22Rv1 (cell line): Measurements from ENCODE around the gene GRXCR2.

Experiments
- H3K27ac ChIP-seq: fragments of 450-650 bp; 2 replicates; pipeline ENCODE4 v1.5.1; 2017
- CTCF ChIP-seq: fragments of 450-650 bp; IDR thresholded peaks from 2 replicates; pipeline ENCODE4 v1.5.1; 2017; ENCODE audit warnings: mild to moderate bottlenecking
- ZFX ChIP-seq: fragments of 450-650 bp; IDR thresholded peaks from 2 replicates; pipeline ENCODE4 v1.6.1; 2017; ENCODE audit warnings: antibody characterized with exemption, borderline replicate concordance

The GRXCR2 gene

GRCh38 chr5:145835848-145836239, 37.0 kb downstream of the GRXCR2 start:
- peak overlapping the region; percentile 52; the same call in 1 of the 2 replicates for H3K27ac ChIP-seq
- no peak for TF ChIP-seq CTCF
- TF ChIP-seq ZFX, result no peak

GRCh38 chr5:145834917-145835847, 37.6 kb downstream of the GRXCR2 start, which contains the start of gene PRELID2:
TSS of gene PRELID2 (minus strand) at chr5:145835342. CDS start at chr5:145835251, 91 bp downstream.
- H3K27ac ChIP-seq, result peak within 1 kb of the TSS; percentile 52; the same call in 1 of the 2 replicates
- TF ChIP-seq CTCF, result peak; percentile 22
- no peak for TF ChIP-seq ZFX

- TF ChIP-seq ZFX (no peak), CTCF (no peak)
- H3K27ac ChIP-seq, result no peak overlapping the region
Observed at GRCh38 chr5:145834554-145834916, 38.3 kb downstream of the GRXCR2 start.

GRCh38 chr5:145833631-145834200, 39.1 kb downstream of the GRXCR2 start:
- H3K27ac ChIP-seq, result no peak overlapping the region
- TF ChIP-seq ZFX (no peak), CTCF (no peak)

- no peak overlapping the region for H3K27ac ChIP-seq
- TF ChIP-seq ZFX (no peak), CTCF (no peak)
Observed at GRCh38 chr5:145830594-145830993, 42.2 kb downstream of the GRXCR2 start.

- no peak overlapping the region for H3K27ac ChIP-seq
- no peak for TF ChIP-seq ZFX
- no peak for TF ChIP-seq CTCF
Observed at GRCh38 chr5:145829708-145830361, 43.0 kb downstream of the GRXCR2 start.
